ENCODE results near the gene EPHB4. TPM values are rescaled to one million over a fixed set of nuclear protein-coding genes. Genes with fewer than 3 reads are reported as not detected.
"Not testable (repeated sequence)": the region's sequence is repeated elsewhere in the genome, so short reads cannot be mapped to it uniquely, and the experiment has no call there.

Gene EPHB4
- total RNA-seq, 1 experiment from 2014 or later = 236 TPM

GRCh38 chr7:100791881-100792666 is 35.2 kb downstream of the EPHB4 start:
- DNase-seq (ENCODE audit: low spot score) = no peak

- DNase-seq (ENCODE audit: low spot score) = no peak
Measured at GRCh38 chr7:100789055-100789454, 38.3 kb downstream of the EPHB4 start.

- no peak for DNase-seq (ENCODE audit: low spot score)
Measured at GRCh38 chr7:100786323-100786722, 41.0 kb downstream of the EPHB4 start.

- DNase-seq (ENCODE audit: low spot score) = no peak
Measured at GRCh38 chr7:100785878-100786277, 41.4 kb downstream of the EPHB4 start.

- no peak for DNase-seq (ENCODE audit: low spot score)
Measured at GRCh38 chr7:100783804-100784203, 43.5 kb downstream of the EPHB4 start.

- DNase-seq (ENCODE audit: low spot score) = no peak
Measured at GRCh38 chr7:100781255-100781654, 46.1 kb downstream of the EPHB4 start.

- DNase-seq (ENCODE audit: low spot score) = no peak
Measured at GRCh38 chr7:100779359-100779758, 48.0 kb downstream of the EPHB4 start.

- DNase-seq (ENCODE audit: low spot score) = no peak
Measured at GRCh38 chr7:100778061-100778621, 49.2 kb downstream of the EPHB4 start.

- no peak for DNase-seq (ENCODE audit: low spot score)
Measured at GRCh38 chr7:100773491-100773890, 53.8 kb downstream of the EPHB4 start.

GRCh38 chr7:100768784-100769183 is 58.5 kb downstream of the EPHB4 start:
- no peak for DNase-seq (ENCODE audit: low spot score)

GRCh38 chr7:100765250-100765649 is 62.1 kb downstream of the EPHB4 start:
- no peak for DNase-seq (ENCODE audit: low spot score)

- no peak for DNase-seq (ENCODE audit: low spot score)
Measured at GRCh38 chr7:100764841-100765240, 62.5 kb downstream of the EPHB4 start.

GRCh38 chr7:100763556-100764140 is 63.7 kb downstream of the EPHB4 start:
- no peak for DNase-seq (ENCODE audit: low spot score)

GRCh38 chr7:100762841-100763240 is 64.5 kb downstream of the EPHB4 start:
- not testable (repeated sequence) for DNase-seq (ENCODE audit: low spot score)

GRCh38 chr7:100759357-100760171 is 67.8 kb downstream of the EPHB4 start:
- no peak for DNase-seq (ENCODE audit: low spot score)

GRCh38 chr7:100753750-100754149 is 73.6 kb downstream of the EPHB4 start:
- DNase-seq (ENCODE audit: low spot score) = no peak

GRCh38 chr7:100752994-100753393 is 74.3 kb downstream of the EPHB4 start:
- DNase-seq (ENCODE audit: low spot score) = no peak

Small RNAs within 50 kb of the gene (small RNA-seq; reads per million reads assigned to genes)
- gene RN7SL750P = not detected

Other genes with a start within 250 kb of the EPHB4 start
- gene LRCH4, start 241.4 kb downstream of the EPHB4 start, total RNA-seq (2014; rRNA removed; shearing (Covaris generic)) = 58.1 and 72.9 TPM in 2 replicates
- gene FBXO24, start 241.2 kb downstream of the EPHB4 start, total RNA-seq (2014; rRNA removed; shearing (Covaris generic)) = 0.29 and 0.36 TPM in 2 replicates
- gene PCOLCE, start 225.2 kb downstream of the EPHB4 start, total RNA-seq (2014; rRNA removed; shearing (Covaris generic)) = 4.7 and 5.2 TPM in 2 replicates
- 16.4 and 18.4 TPM in 2 replicates for gene MOSPD3, start 215.0 kb downstream of the EPHB4 start, total RNA-seq (2014; rRNA removed; shearing (Covaris generic))
- gene TFR2, start 186.0 kb downstream of the EPHB4 start, total RNA-seq (2014; rRNA removed; shearing (Covaris generic)) = 1.2 and 1.7 TPM in 2 replicates
- gene ACTL6B, start 171.1 kb downstream of the EPHB4 start, total RNA-seq (2014; rRNA removed; shearing (Covaris generic)) = 0.13 TPM in 1 of 2 replicates, not detected in the other
- gene GNB2, start 153.8 kb downstream of the EPHB4 start, total RNA-seq (2014; rRNA removed; shearing (Covaris generic)) = 272 and 317 TPM in 2 replicates
- gene GIGYF1, start 133.3 kb downstream of the EPHB4 start, total RNA-seq (2014; rRNA removed; shearing (Covaris generic)) = 44.6 and 46.9 TPM in 2 replicates
- 222 and 231 TPM in 2 replicates for gene POP7, start 121.4 kb downstream of the EPHB4 start, total RNA-seq (2014; rRNA removed; shearing (Covaris generic))
- not detected in 2 replicates for gene EPO, start 107.1 kb downstream of the EPHB4 start, total RNA-seq (2014; rRNA removed; shearing (Covaris generic))
- gene ZAN, start 93.9 kb downstream of the EPHB4 start, total RNA-seq (2014; rRNA removed; shearing (Covaris generic)) = not detected in 2 replicates
- 68.7 and 85.6 TPM in 2 replicates for gene SLC12A9, start 25.2 kb upstream of the EPHB4 start, total RNA-seq (2014; rRNA removed; shearing (Covaris generic))
- gene TRIP6, start 39.9 kb upstream of the EPHB4 start, total RNA-seq (2014; rRNA removed; shearing (Covaris generic)) = 20.0 and 23.5 TPM in 2 replicates
- 211 and 222 TPM in 2 replicates for gene SRRT, start 47.6 kb upstream of the EPHB4 start, total RNA-seq (2014; rRNA removed; shearing (Covaris generic))
- 30.4 and 31.0 TPM in 2 replicates for gene UFSP1, start 62.2 kb upstream of the EPHB4 start, total RNA-seq (2014; rRNA removed; shearing (Covaris generic))
- gene ACHE, start 68.4 kb upstream of the EPHB4 start, total RNA-seq (2014; rRNA removed; shearing (Covaris generic)) = 0.13 and 1.1 TPM in 2 replicates
- gene MUC3A, start 122.0 kb upstream of the EPHB4 start, total RNA-seq (2014; rRNA removed; shearing (Covaris generic)) = 6.9 and 7.3 TPM in 2 replicates
- gene MUC12, start 142.0 kb upstream of the EPHB4 start, total RNA-seq (2014; rRNA removed; shearing (Covaris generic)) = 19.2 and 29.8 TPM in 2 replicates
- 0.23 and 0.44 TPM in 2 replicates for gene MUC17, start 192.6 kb upstream of the EPHB4 start, total RNA-seq (2014; rRNA removed; shearing (Covaris generic))

Data from HT-29 (cell line).